Measurements from ENCODE around the gene GARIN5A.

GRCh38 chr19:50423279-50424113, 53.2 kb downstream of the GARIN5A start:
- TF ChIP-seq CTCF (IDR thresholded peaks at IDR 0.05; ENCODE audit: insufficient read depth, low read length) (no peak), REST (IDR thresholded peaks at IDR 0.05; ENCODE audit: insufficient replicate concordance, low read depth) (no peak), POLR2AphosphoS5 (IDR thresholded peaks at IDR 0.05; ENCODE audit: low read depth) (no peak), GABPA (IDR thresholded peaks at IDR 0.05; ENCODE audit: low read depth) (no peak)

Data from HL-60 (cell line).